Endodermal cell (in vitro differentiated cells): ENCODE measurements around the gene NFIA. TPM values are rescaled to one million over a fixed set of nuclear protein-coding genes. Genes with fewer than 3 reads are reported as not detected.

ENCODE experiments used
- DNase-seq: peaks from one replicate; pipeline ENCODE4 v3.0.0-alpha.2; 2017
- H3K27ac ChIP-seq: 2 replicates; pipeline ENCODE4 v1.5.1; 2013; ENCODE audit warnings: mild to moderate bottlenecking, low read depth, low read length, moderate library complexity
- H3K27me3 ChIP-seq: 2 replicates; pipeline ENCODE4 v1.6.1; 2013; ENCODE audit warnings: mild to moderate bottlenecking, low read length, moderate library complexity; ENCODE audit not compliant: insufficient read depth, control insufficient read depth, poor library complexity, severe bottlenecking
- H3K36me3 ChIP-seq: 2 replicates; pipeline ENCODE4 v1.7.0; 2013; ENCODE audit warnings: mild to moderate bottlenecking, low read length, moderate library complexity; ENCODE audit not compliant: control insufficient read depth, insufficient read depth
- H3K4me1 ChIP-seq: one replicate; pipeline ENCODE4 v1.7.0; 2013; ENCODE audit warnings: low read length; ENCODE audit not compliant: control insufficient read depth, insufficient read depth
- H3K4me3 ChIP-seq: 2 replicates; pipeline ENCODE4 v1.5.1; 2013; ENCODE audit warnings: mild to moderate bottlenecking, low read length, moderate library complexity
- H3K9ac ChIP-seq: 2 replicates; pipeline ENCODE4 v1.6.1; 2013; ENCODE audit warnings: mild to moderate bottlenecking, low read length, moderate library complexity; ENCODE audit not compliant: poor library complexity, severe bottlenecking; ENCODE audit errors: extremely low read depth
- H3K9me3 ChIP-seq: 2 replicates; pipeline ENCODE4 v1.6.1; 2013; ENCODE audit warnings: mild to moderate bottlenecking, low read length, moderate library complexity; ENCODE audit not compliant: control insufficient read depth
- H3K27ac Mint-ChIP-seq: 2 replicates; pipeline ENCODE4 v1.8.0; 2020; ENCODE audit warnings: mixed read lengths
- H3K27me3 Mint-ChIP-seq: 2 replicates; pipeline ENCODE4 v1.8.0; 2021; ENCODE audit warnings: mild to moderate bottlenecking, mixed read lengths; ENCODE audit not compliant: insufficient read depth
- H3K36me3 Mint-ChIP-seq: 2 replicates; pipeline ENCODE4 v1.8.0; 2020; ENCODE audit warnings: low read depth, mixed read lengths
- H3K4me1 Mint-ChIP-seq: 2 replicates; pipeline ENCODE4 v1.8.0; 2020; ENCODE audit warnings: mixed read lengths
- H3K4me3 Mint-ChIP-seq: 2 replicates; pipeline ENCODE4 v1.8.0; 2020; ENCODE audit warnings: mild to moderate bottlenecking, moderate library complexity, mixed read lengths
- H3K9me3 Mint-ChIP-seq: 2 replicates; pipeline ENCODE4 v1.8.0; 2020; ENCODE audit warnings: mild to moderate bottlenecking, mixed read lengths
- CTCF ChIP-seq: fragments of 200-600 bp; sonication (generic); conservative IDR thresholded peaks from 2 replicates; pipeline ENCODE4 v1.5.0; 2021; ENCODE audit warnings: antibody characterized with exemption, mild to moderate bottlenecking
- WGBS, 2 experiments: methylation state at CpG; one replicate each; pipeline versions ENCODE4 v1.1.5 to v1.1.7; 2013; ENCODE audit warnings: missing lambda C conversion rate in 2 of 2, mixed read lengths in 1 of 2; ENCODE audit not compliant: insufficient coverage in 1 of 2, insufficient read length in 1 of 2; 5-methylcytosine and 5-hydroxymethylcytosine counted together
- total RNA-seq, 2 donors: library from RNA; stranded (reverse); fragmentation: NEBNext Ultra II Directional in 1 of 2; extraction: Animal tissue kit (Norgen Biotek cat#: 25700) in 1 of 2; gene quantifications; 2 replicates in 1 of 2; 3 replicates in 1 of 2; pipeline ENCODE4 v1.2.1, GENCODE V29; 2021

The NFIA gene
- total RNA-seq, 2 donors from 2014 or later, result 2.3 to 3.8 TPM

- H3K4me1 Mint-ChIP-seq, result peaks cover 27% of the 10 kb centered on the region
- TF ChIP-seq CTCF, result no peak
- DNase-seq, result no peak
- H3K9ac ChIP-seq, result no peak overlapping the region
- H3K4me3 ChIP-seq, result no peak overlapping the region
- H3K27me3 ChIP-seq, result no peaks in the 10 kb centered on the region
- peaks cover 3% of the 10 kb centered on the region for H3K4me1 ChIP-seq
- WGBS, 2 experiments, result 92% methylated on average over 2 to 3 of the region's 3 CpGs
- no peaks in the 10 kb centered on the region for H3K36me3 Mint-ChIP-seq
- peaks cover 4% of the 10 kb centered on the region for H3K27me3 Mint-ChIP-seq
- no peak overlapping the region for H3K27ac ChIP-seq
- no peaks in the 10 kb centered on the region for H3K9me3 ChIP-seq
- no peak overlapping the region for H3K4me3 Mint-ChIP-seq
- H3K9me3 Mint-ChIP-seq, result no peaks in the 10 kb centered on the region
- H3K27ac Mint-ChIP-seq, result no peak overlapping the region
- H3K36me3 ChIP-seq, result no peaks in the 10 kb centered on the region
Measured at GRCh38 chr1:61237659-61238358, 155.4 kb downstream of the NFIA start.

GRCh38 chr1:61238359-61238665 lies 156.0 kb downstream of the NFIA start:
- WGBS, 2 experiments, result 78 to 85% methylated on average over 5 of the region's 5 CpGs
- no peak overlapping the region for H3K27ac ChIP-seq
- no peak overlapping the region for H3K27ac Mint-ChIP-seq

GRCh38 chr1:61240878-61241277 lies 158.5 kb downstream of the NFIA start:
- DNase-seq, result no peak
- Histone ChIP-seq H3K4me3 (no peak overlapping the region), H3K27me3 (no peaks in the 10 kb centered on the region), H3K27ac (no peak overlapping the region), H3K4me1 (peaks cover 3% of the 10 kb centered on the region), H3K9me3 (peaks cover 2% of the 10 kb centered on the region), H3K9ac (no peak overlapping the region), H3K36me3 (no peaks in the 10 kb centered on the region)
- Mint-ChIP-seq H3K4me3 (no peak overlapping the region), H3K36me3 (no peaks in the 10 kb centered on the region), H3K27me3 (no peaks in the 10 kb centered on the region), H3K4me1 (peaks cover 30% of the 10 kb centered on the region), H3K27ac (no peak overlapping the region), H3K9me3 (peaks cover 3% of the 10 kb centered on the region)
- WGBS, 2 experiments, result 77 to 100% methylated on average over 1 to 2 of the region's 3 CpGs
- no peak for TF ChIP-seq CTCF

More at GRCh38 chr1:61238359-61238665, 156.0 kb downstream of the NFIA start:
- Mint-ChIP-seq H3K36me3 (no peaks in the 10 kb centered on the region), H3K4me1 (peaks cover 30% of the 10 kb centered on the region), H3K27me3 (peaks cover 4% of the 10 kb centered on the region), H3K4me3 (no peak overlapping the region), H3K9me3 (no peaks in the 10 kb centered on the region)
- TF ChIP-seq CTCF, result no peak
- Histone ChIP-seq H3K4me3 (no peak overlapping the region), H3K9me3 (no peaks in the 10 kb centered on the region), H3K9ac (no peak overlapping the region), H3K4me1 (peaks cover 3% of the 10 kb centered on the region), H3K27me3 (no peaks in the 10 kb centered on the region), H3K36me3 (no peaks in the 10 kb centered on the region)
- DNase-seq, result no peak
